ENCODE results near the gene PPP5C. TPM values are rescaled to one million over a fixed set of nuclear protein-coding genes. Genes with fewer than 3 reads are reported as not detected.
A peak's percentile ranks its signal among the peaks of the same experiment; 100 is the strongest.

Gene PPP5C
- total and polyA plus RNA-seq, 2 of the 13 experiments (the other 11 are each of a cell fraction or from before 2014, with no cell fraction given) = 41.6 to 67.9 TPM

DNA sequence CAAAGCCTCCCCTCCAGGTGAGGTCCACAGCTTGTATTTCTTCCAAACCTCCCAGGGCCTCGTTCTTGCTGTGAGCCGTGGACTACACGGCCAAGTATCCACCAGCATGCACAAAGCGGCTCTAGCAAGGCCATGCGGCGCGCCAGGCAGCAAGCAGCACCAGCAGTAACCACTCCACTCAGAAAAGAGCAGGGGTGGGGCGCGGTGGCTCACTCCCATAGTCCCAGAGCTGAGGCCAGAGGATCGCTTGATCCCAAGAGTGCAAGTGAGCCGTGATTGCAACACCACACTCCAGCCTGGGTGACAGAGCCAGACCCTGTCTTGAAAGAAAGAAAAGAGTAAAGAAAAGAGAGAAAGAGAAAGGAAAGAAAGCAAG, 61.8 kb downstream of the PPP5C start (continued):
- TF ChIP-seq ATF4 (CRISPR knock-in tag; IDR thresholded peaks at IDR 0.05) (no peak), ZNF543 (CRISPR knock-in tag; IDR thresholded peaks at IDR 0.05) (no peak), CEBPB (IDR thresholded peaks at IDR 0.05; ENCODE audit: borderline replicate concordance, low read depth, low read length) (peak; percentile 85), SIN3B (IDR thresholded peaks at IDR 0.05; ENCODE audit: low read length) (no peak), ZNF746 (CRISPR knock-in tag; IDR thresholded peaks at IDR 0.05) (peak; percentile 23; the same call in 1 of the 2 replicates), SAP130 (CRISPR knock-in tag; IDR thresholded peaks at IDR 0.05; ENCODE audit: low read depth) (peak; percentile 40; the same call in 1 of the 2 replicates), NFE2L1 (CRISPR knock-in tag; IDR thresholded peaks at IDR 0.05; ENCODE audit: borderline replicate concordance) (no peak), MBD4 (IDR thresholded peaks at IDR 0.05; ENCODE audit: borderline replicate concordance, low read length) (no peak), SALL1 (CRISPR knock-in tag; IDR thresholded peaks at IDR 0.05) (0 out of 2 replicates have a peak, but pooled peaks have one; percentile 30), ZNF317 (CRISPR knock-in tag; IDR thresholded peaks at IDR 0.05) (no peak), HMGXB3 (CRISPR knock-in tag; IDR thresholded peaks at IDR 0.05; ENCODE audit: borderline replicate concordance) (no peak), ZGPAT (CRISPR knock-in tag; IDR thresholded peaks at IDR 0.05) (no peak), SAFB2 (CRISPR knock-in tag; IDR thresholded peaks at IDR 0.05; ENCODE audit: borderline replicate concordance, low read depth) (no peak), MAFF (IDR thresholded peaks at IDR 0.05; ENCODE audit: low read depth, low read length) (no peak), SRF (IDR thresholded peaks at IDR 0.05; ENCODE audit: low read depth, low read length) (no peak), THAP11 (CRISPR knock-in tag; IDR thresholded peaks at IDR 0.05) (no peak), PITX1 (CRISPR knock-in tag; IDR thresholded peaks at IDR 0.05) (no peak), ZSCAN25 (CRISPR knock-in tag; IDR thresholded peaks at IDR 0.05) (peak; percentile 96), ZBTB7A (CRISPR knock-in tag; IDR thresholded peaks at IDR 0.05) (0 out of 2 replicates have a peak, but pooled peaks have one; percentile 35), CEBPG (CRISPR knock-in tag; IDR thresholded peaks at IDR 0.05) (peak; percentile 83), KAT7 (CRISPR knock-in tag; IDR thresholded peaks at IDR 0.05; ENCODE audit: borderline replicate concordance) (no peak), TMF1 (CRISPR knock-in tag; IDR thresholded peaks at IDR 0.05; ENCODE audit: low read depth) (no peak)
- TF ChIP-seq, protein P1, sequence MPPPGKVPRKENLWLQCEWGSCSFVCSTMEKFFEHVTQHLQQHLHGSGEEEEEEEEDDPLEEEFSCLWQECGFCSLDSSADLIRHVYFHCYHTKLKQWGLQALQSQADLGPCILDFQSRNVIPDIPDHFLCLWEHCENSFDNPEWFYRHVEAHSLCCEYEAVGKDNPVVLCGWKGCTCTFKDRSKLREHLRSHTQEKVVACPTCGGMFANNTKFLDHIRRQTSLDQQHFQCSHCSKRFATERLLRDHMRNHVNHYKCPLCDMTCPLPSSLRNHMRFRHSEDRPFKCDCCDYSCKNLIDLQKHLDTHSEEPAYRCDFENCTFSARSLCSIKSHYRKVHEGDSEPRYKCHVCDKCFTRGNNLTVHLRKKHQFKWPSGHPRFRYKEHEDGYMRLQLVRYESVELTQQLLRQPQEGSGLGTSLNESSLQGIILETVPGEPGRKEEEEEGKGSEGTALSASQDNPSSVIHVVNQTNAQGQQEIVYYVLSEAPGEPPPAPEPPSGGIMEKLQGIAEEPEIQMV (CRISPR knock-in tag; IDR thresholded peaks at IDR 0.05; ENCODE audit: low read depth) = no peak
- TF ChIP-seq, protein P2, sequence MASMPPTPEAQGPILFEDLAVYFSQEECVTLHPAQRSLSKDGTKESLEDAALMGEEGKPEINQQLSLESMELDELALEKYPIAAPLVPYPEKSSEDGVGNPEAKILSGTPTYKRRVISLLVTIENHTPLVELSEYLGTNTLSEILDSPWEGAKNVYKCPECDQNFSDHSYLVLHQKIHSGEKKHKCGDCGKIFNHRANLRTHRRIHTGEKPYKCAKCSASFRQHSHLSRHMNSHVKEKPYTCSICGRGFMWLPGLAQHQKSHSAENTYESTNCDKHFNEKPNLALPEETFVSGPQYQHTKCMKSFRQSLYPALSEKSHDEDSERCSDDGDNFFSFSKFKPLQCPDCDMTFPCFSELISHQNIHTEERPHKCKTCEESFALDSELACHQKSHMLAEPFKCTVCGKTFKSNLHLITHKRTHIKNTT (CRISPR knock-in tag; IDR thresholded peaks at IDR 0.05) = no peak
